Suppressor macrophage treated with lipopolysaccharide for 4 hours (primary cell): ENCODE measurements around the gene PYGB.

Experiments
- DNase-seq: peaks from one replicate; pipeline ENCODE4 v3.0.0-alpha.2; 2020

Gene PYGB

GRCh38 chr20:25283221-25283951 is 35.5 kb downstream of the PYGB start:
- DNase-seq = no peak

- no peak for DNase-seq
Measured at GRCh38 chr20:25284131-25284601, 36.3 kb downstream of the PYGB start.

- no peak for DNase-seq
Measured at GRCh38 chr20:25285091-25285647, 37.3 kb downstream of the PYGB start.

- no peak for DNase-seq
Measured at GRCh38 chr20:25285856-25286798, 38.2 kb downstream of the PYGB start.

GRCh38 chr20:25286917-25287316 is 39.0 kb downstream of the PYGB start:
- no peak for DNase-seq

- no peak for DNase-seq
Measured at GRCh38 chr20:25287631-25288290, 39.9 kb downstream of the PYGB start.

- peak; percentile 28 for DNase-seq
Measured at GRCh38 chr20:25288291-25289181, 40.7 kb downstream of the PYGB start.

- no peak for DNase-seq
Measured at GRCh38 chr20:25289886-25290597, 42.2 kb downstream of the PYGB start.

GRCh38 chr20:25290646-25291431 is 43.0 kb downstream of the PYGB start:
- no peak for DNase-seq

- DNase-seq = no peak
Measured at GRCh38 chr20:25291432-25292133, 43.7 kb downstream of the PYGB start.

GRCh38 chr20:25292176-25292891 is 44.4 kb downstream of the PYGB start:
- DNase-seq = no peak

GRCh38 chr20:25293507-25293906 is 45.6 kb downstream of the PYGB start:
- DNase-seq = no peak

- DNase-seq = no peak
Measured at GRCh38 chr20:25293910-25294458, 46.1 kb downstream of the PYGB start.

GRCh38 chr20:25294459-25295385 is 46.8 kb downstream of the PYGB start:
- DNase-seq = peak; percentile 71

GRCh38 chr20:25295386-25296093 is 47.7 kb downstream of the PYGB start:
- no peak for DNase-seq
